WTC11 (cell line): Measurements from ENCODE around the gene NDST4. TPM values are rescaled to one million over a fixed set of nuclear protein-coding genes. Genes with fewer than 3 reads are reported as not detected.

ENCODE experiments used
- ATAC-seq: fragments of 200-7000 bp; cut with Tn5 transposase; 2 replicates; pipeline ENCODE4 v1.10.0; 2021; ENCODE audit warnings: mild to moderate bottlenecking, moderate library complexity
- CTCF ChIA-PET: fragments of 300-600 bp; sonication (Branson Sonifier 250); formaldehyde crosslinking; loops from one replicate; lab custom pipeline; 2021; ENCODE audit warnings: antibody characterized with exemption; lab: Charles Lee
- POLR2A ChIA-PET: fragments of 350-600 bp; sonication (Branson Sonifier 250); formaldehyde crosslinking; loops from one replicate; lab custom pipeline; 2021; ENCODE audit warnings: antibody characterized with exemption; lab: Charles Lee
- DNase-seq: peaks from one replicate; pipeline ENCODE4 v3.0.0; 2021; ENCODE audit warnings: low spot score
- H3K27ac Mint-ChIP-seq: 2 replicates; pipeline ENCODE4 v1.8.0; 2021; ENCODE audit warnings: mixed read lengths
- H3K27me3 Mint-ChIP-seq: 2 replicates; pipeline ENCODE4 v1.8.0; 2021; ENCODE audit warnings: low read depth, mild to moderate bottlenecking, moderate library complexity, mixed read lengths
- H3K36me3 Mint-ChIP-seq: 2 replicates; pipeline ENCODE4 v1.8.0; 2021; ENCODE audit warnings: mixed read lengths
- H3K4me1 Mint-ChIP-seq: 2 replicates; pipeline ENCODE4 v1.8.0; 2022; ENCODE audit warnings: mixed read lengths
- H3K4me3 Mint-ChIP-seq: 2 replicates; pipeline ENCODE4 v1.8.0; 2021; ENCODE audit warnings: mild to moderate bottlenecking, moderate library complexity, mixed read lengths
- H3K9me3 Mint-ChIP-seq: 2 replicates; pipeline ENCODE4 v1.8.0; 2021; ENCODE audit warnings: mixed read lengths
- ATF6 ChIP-seq: sonication (generic); formaldehyde crosslinking; IDR thresholded peaks from 2 replicates; pipeline ENCODE4 v1.8.1; 2023; ENCODE audit warnings: mild to moderate bottlenecking, missing genetic modification reagents
- CTCF ChIP-seq: fragments of 200-600 bp; IDR thresholded peaks from 2 replicates; pipeline ENCODE4 v1.8.0; 2022; ENCODE audit warnings: antibody characterized with exemption
- ERG ChIP-seq: fragments of 250-450 bp; sonication (Bioruptor Pico); IDR thresholded peaks from 2 replicates; pipeline ENCODE4 v1.8.0; 2021; ENCODE audit warnings: mild to moderate bottlenecking
- HMGXB4 ChIP-seq: sonication (generic); formaldehyde crosslinking; IDR thresholded peaks from 2 replicates; pipeline ENCODE4 v1.8.1; 2023; ENCODE audit warnings: mild to moderate bottlenecking, moderate library complexity, missing genetic modification reagents
- IRF2 ChIP-seq: sonication (generic); formaldehyde crosslinking; IDR thresholded peaks from 2 replicates; pipeline ENCODE4 v1.8.0; 2022; ENCODE audit warnings: low read depth, missing genetic modification reagents, borderline replicate concordance
- NR1H2 ChIP-seq: sonication (generic); formaldehyde crosslinking; IDR thresholded peaks from 2 replicates; pipeline ENCODE4 v1.9.0; 2021; ENCODE audit warnings: mild to moderate bottlenecking, moderate library complexity, missing genetic modification reagents
- RELA ChIP-seq: sonication (generic); formaldehyde crosslinking; IDR thresholded peaks from 2 replicates; pipeline ENCODE4 v1.8.1; 2022; ENCODE audit warnings: missing genetic modification reagents, mild to moderate bottlenecking, borderline replicate concordance
- SMAD3 ChIP-seq: sonication (generic); formaldehyde crosslinking; IDR thresholded peaks from 2 replicates; pipeline ENCODE4 v1.8.0; 2022; ENCODE audit warnings: missing genetic modification reagents, mild to moderate bottlenecking, borderline replicate concordance
- STAT6 ChIP-seq: sonication (generic); formaldehyde crosslinking; conservative IDR thresholded peaks from 2 replicates; pipeline ENCODE4 v1.8.1; 2023; ENCODE audit warnings: mild to moderate bottlenecking, low read depth, missing genetic modification reagents, moderate library complexity
- USF1 ChIP-seq: sonication (generic); formaldehyde crosslinking; IDR thresholded peaks from 2 replicates; pipeline ENCODE4 v1.8.0; 2022; ENCODE audit warnings: mild to moderate bottlenecking, missing genetic modification reagents
- USF2 ChIP-seq: sonication (generic); formaldehyde crosslinking; IDR thresholded peaks from 2 replicates; pipeline ENCODE4 v1.8.1; 2023; ENCODE audit warnings: mild to moderate bottlenecking, missing genetic modification reagents, moderate library complexity
- ZNF281 ChIP-seq: sonication (generic); formaldehyde crosslinking; IDR thresholded peaks from 2 replicates; pipeline ENCODE4 v1.8.0; 2023; ENCODE audit warnings: mild to moderate bottlenecking, missing genetic modification reagents
- ZNF396 ChIP-seq: fragments of 250-450 bp; sonication (Bioruptor Pico); IDR thresholded peaks from 2 replicates; pipeline ENCODE4 v1.8.0; 2021; ENCODE audit warnings: mild to moderate bottlenecking, moderate library complexity, borderline replicate concordance
- total RNA-seq: library from RNA; stranded (reverse); gene quantifications from 3 replicates; pipeline ENCODE4 v1.2.3, GENCODE V29; 2021

The NDST4 gene
- total RNA-seq, 1 experiment from 2014 or later = not detected

GRCh38 chr4:114860786-114861185 lies 252.6 kb downstream of the NDST4 start:
- H3K36me3 Mint-ChIP-seq = no peaks in the 10 kb centered on the region
- ATAC-seq (no peak), DNase-seq (no peak)
- no peaks in the 10 kb centered on the region for H3K9me3 Mint-ChIP-seq
- H3K4me1 Mint-ChIP-seq = no peaks in the 10 kb centered on the region
- ChIA-PET POLR2A (no interaction called here), CTCF (no interaction called here)
- H3K27ac Mint-ChIP-seq = no peak overlapping the region
- H3K27me3 Mint-ChIP-seq = no peaks in the 10 kb centered on the region
- no peak for TF ChIP-seq ERG (CRISPR knock-in tag)
- TF ChIP-seq USF2 (CRISPR knock-in tag) = no peak
- no peak for TF ChIP-seq ZNF281 (CRISPR knock-in tag)
- no peak for TF ChIP-seq NR1H2 (CRISPR knock-in tag)
- TF ChIP-seq ZNF396 (CRISPR knock-in tag) = no peak
- no peak for TF ChIP-seq HMGXB4 (CRISPR knock-in tag)
- no peak for TF ChIP-seq SMAD3 (CRISPR knock-in tag)
- TF ChIP-seq STAT6 = no peak
- H3K4me3 Mint-ChIP-seq = no peak overlapping the region

GRCh38 chr4:114857831-114858230 lies 255.6 kb downstream of the NDST4 start:
- ChIA-PET CTCF (no interaction called here), POLR2A (no interaction called here)
- no peak for TF ChIP-seq CTCF
- ATAC-seq = peak; percentile 55; the same call in 1 of the 2 replicates
- Mint-ChIP-seq H3K27ac (no peak overlapping the region), H3K4me3 (no peak overlapping the region), H3K4me1 (no peaks in the 10 kb centered on the region), H3K9me3 (peaks cover 11% of the 10 kb centered on the region), H3K36me3 (no peaks in the 10 kb centered on the region; the same call in 1 of the 2 replicates), H3K27me3 (no peaks in the 10 kb centered on the region)
- DNase-seq = no peak

- no peak for DNase-seq
- H3K27ac Mint-ChIP-seq = no peak overlapping the region
- CTCF ChIA-PET = no interaction called here
- POLR2A ChIA-PET = no interaction called here
- H3K27me3 Mint-ChIP-seq = no peaks in the 10 kb centered on the region
- ATAC-seq = no peak
- H3K4me3 Mint-ChIP-seq = no peak overlapping the region
- TF ChIP-seq USF1 (CRISPR knock-in tag) (no peak), IRF2 (no peak), ATF6 (no peak), ZNF396 (CRISPR knock-in tag) (no peak), RELA (CRISPR knock-in tag) (no peak)
- H3K9me3 Mint-ChIP-seq = peaks cover 4% of the 10 kb centered on the region; the same call in 1 of the 2 replicates
- no peaks in the 10 kb centered on the region for H3K4me1 Mint-ChIP-seq
- H3K36me3 Mint-ChIP-seq = no peaks in the 10 kb centered on the region
Observed at GRCh38 chr4:114839986-114840385, 273.4 kb downstream of the NDST4 start.
